C4-2B (cell line): ENCODE data around the gene TADA2B.
A peak's percentile ranks its signal among the peaks of the same experiment; 100 is the strongest.

Source experiments
- H3K27ac ChIP-seq: fragments of 450-650 bp; 2 replicates; pipeline ENCODE4 v1.5.1; 2017
- ZFX ChIP-seq: fragments of 450-650 bp; IDR thresholded peaks from 2 replicates; pipeline ENCODE4 v1.6.1; 2017
- TF ChIP-seq, protein P1 (sequence below): fragments of 450-650 bp; conservative IDR thresholded peaks from 2 replicates; pipeline ENCODE4 v1.5.1; 2017; ENCODE audit warnings: mild to moderate bottlenecking

Gene TADA2B, protein sequence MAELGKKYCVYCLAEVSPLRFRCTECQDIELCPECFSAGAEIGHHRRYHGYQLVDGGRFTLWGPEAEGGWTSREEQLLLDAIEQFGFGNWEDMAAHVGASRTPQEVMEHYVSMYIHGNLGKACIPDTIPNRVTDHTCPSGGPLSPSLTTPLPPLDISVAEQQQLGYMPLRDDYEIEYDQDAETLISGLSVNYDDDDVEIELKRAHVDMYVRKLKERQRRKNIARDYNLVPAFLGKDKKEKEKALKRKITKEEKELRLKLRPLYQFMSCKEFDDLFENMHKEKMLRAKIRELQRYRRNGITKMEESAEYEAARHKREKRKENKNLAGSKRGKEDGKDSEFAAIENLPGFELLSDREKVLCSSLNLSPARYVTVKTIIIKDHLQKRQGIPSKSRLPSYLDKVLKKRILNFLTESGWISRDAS

DNA sequence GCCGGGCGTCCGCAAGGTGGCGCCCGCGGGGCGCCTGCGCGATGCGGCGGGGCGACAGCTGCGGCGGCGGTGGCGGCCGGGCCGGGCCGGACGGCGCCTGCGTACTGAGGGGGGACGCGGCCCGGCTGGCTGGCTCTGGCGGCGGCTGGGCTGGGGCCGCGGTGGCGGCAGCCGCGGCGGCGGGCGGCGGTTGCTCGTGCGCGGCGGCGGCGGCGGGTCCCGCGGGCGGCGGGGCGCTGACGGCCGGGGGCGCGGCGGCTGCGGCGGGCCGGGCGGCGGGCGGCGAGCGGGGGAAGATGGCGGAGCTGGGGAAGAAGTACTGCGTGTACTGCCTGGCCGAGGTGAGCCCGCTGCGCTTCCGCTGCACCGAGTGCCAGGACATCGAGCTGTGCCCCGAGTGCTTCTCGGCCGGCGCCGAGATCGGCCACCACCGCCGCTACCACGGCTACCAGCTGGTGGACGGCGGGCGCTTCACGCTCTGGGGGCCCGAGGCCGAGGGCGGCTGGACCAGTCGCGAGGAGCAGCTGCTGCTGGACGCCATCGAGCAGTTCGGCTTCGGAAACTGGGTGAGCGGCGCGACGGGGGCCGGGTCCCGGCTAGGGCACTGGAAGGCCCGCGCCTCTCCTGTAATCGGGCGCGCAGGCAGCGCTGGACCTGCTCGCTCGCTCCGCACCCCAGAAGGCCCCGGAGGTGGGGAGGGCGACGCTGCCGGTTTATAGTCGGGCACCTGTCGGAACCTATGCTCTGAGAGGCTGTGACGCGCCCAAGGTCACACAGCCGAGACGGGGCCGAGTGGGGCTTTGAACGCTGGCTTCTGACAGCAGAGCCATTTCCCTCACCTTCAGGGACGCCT lies at the start of gene TADA2B:
TADA2B (plus strand) TSS at position 89 of the 853 bp plus-strand sequence; CDS start at position 297, 208 bp downstream.
- H3K27ac ChIP-seq = peak within 1 kb of the TSS; percentile 96
- peak; percentile 80; the same call in 1 of the 2 replicates for TF ChIP-seq ZFX
- TF ChIP-seq, protein P1, sequence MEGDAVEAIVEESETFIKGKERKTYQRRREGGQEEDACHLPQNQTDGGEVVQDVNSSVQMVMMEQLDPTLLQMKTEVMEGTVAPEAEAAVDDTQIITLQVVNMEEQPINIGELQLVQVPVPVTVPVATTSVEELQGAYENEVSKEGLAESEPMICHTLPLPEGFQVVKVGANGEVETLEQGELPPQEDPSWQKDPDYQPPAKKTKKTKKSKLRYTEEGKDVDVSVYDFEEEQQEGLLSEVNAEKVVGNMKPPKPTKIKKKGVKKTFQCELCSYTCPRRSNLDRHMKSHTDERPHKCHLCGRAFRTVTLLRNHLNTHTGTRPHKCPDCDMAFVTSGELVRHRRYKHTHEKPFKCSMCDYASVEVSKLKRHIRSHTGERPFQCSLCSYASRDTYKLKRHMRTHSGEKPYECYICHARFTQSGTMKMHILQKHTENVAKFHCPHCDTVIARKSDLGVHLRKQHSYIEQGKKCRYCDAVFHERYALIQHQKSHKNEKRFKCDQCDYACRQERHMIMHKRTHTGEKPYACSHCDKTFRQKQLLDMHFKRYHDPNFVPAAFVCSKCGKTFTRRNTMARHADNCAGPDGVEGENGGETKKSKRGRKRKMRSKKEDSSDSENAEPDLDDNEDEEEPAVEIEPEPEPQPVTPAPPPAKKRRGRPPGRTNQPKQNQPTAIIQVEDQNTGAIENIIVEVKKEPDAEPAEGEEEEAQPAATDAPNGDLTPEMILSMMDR = no peak

DNA sequence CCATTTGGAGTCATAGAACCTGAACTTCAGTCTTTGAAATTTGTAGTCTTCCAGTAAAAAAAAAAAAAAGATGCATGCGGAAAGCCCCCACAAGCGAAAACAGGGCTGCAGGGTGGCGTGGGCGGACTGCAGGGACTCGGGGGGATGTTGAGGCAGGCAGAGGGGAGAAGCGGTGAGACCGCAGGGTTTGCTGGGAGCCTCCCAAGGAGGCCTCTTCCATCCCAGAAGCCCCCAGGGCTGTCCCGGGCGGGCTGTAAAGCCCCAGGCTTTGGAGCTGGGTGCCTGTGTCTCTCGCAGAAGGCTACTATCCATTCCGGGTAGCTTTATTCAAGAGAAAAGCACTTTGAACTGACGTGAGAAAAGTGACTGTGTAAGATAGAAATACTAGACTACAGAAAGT lies 46.7 kb upstream of the TADA2B start:
- no peak overlapping the region for H3K27ac ChIP-seq
- TF ChIP-seq ZFX = no peak
- TF ChIP-seq, protein P1 = no peak

DNA sequence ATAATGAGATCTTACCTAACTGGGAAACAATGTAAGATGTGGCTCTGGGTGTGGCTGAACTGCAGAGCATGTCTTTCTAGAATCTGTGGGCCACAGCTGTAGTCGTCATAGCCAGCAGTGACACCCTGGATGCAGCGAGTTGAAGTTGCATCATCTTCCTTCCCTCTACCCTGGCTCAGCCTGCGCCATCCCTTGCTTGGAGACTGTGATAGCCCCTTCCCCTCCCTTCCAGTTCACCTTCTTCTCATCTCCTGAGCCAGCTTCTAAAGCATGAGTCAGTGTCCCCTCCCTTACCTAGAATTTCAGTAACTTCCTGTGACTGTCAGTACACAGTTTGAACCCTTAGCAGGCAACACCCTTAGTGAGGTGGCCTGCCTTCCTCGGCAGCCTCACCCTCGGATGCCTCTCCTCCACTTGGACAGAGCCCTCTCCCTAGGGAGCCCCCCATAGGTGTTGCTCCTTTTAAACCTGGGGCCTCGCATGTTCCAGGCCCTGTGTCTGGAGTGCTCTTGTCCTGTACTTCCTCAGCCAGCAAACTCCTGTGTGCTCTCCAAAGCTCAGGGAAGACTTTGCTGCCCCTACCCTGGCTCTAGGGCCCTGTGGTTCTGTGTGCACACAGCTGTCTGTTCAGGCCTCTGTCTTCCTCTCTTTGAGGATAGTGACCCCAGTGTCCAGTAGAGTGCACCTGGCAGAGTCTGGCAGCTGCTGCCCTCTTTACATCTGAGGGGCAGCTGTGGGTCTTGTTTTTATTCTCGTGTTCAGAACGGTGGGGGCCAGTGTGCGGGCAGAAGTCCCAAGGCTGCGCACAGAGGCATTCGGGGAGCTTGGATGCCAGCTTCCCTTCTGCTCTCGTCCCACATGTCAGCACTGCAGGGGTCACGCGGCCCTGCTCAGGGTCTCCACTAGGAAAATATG lies 43.7 kb upstream of the TADA2B start:
- no peak for TF ChIP-seq ZFX
- TF ChIP-seq, protein P1 = no peak

DNA sequence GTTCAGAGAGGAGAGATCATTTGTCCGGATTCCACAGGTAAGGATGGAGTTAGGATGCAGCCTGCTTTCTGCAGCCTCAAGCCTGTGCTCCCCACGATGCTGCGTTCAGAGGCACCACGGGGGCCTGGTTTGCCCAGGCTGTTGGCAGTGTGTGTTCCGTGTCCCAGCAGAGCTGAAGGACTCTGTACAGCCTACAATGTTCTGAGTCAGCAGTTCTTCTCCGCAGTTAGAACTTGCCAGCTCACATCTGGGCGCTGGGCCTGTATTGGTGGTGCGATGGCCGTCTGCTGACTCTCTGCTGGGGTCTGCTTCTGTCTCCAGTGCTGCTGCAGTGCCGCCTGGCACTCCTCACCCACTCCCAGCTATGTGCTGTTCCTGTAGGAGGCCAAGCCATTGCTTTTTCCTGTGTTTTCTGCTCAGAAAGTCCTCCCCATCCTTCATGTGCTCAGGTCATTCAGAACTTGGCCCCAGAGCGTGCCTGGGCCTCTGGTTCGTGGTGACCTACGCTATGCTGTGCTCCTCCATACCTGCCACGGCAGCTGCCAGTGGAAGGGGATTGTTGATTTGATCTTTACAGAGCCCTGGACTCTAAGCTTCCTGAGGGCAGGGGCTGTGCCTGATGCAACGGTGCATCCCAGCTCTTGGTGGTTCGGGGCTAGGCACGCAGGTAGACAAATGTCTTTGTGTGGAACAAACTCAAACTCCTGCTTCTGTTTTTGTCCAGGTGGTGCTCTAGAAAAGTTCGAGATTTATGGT lies 42.6 kb upstream of the TADA2B start:
- H3K27ac ChIP-seq = no peak overlapping the region
- TF ChIP-seq, protein P1 = no peak
- TF ChIP-seq ZFX = no peak

More for the DNA sequence above, 43.7 kb upstream of the TADA2B start:
- no peak overlapping the region for H3K27ac ChIP-seq

DNA sequence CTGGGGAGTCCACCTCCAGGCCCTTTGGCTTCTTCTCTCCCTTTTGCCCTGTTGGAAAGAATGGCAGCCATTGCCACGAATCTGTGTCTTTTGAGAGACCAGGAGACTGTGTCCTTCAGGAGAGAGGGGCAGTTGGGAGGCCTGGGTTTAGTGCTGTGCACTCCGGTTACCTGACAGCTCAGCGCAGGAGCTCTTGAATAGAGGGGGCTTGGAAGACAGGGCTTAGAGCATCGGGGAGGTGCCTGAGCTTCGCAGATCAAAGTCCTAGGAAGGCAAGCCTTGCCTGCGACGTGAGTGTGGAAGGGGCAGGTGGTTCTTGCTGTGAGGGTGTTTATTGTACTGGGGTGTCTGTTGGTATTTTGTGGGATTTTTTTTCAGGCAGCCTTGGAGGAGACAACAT lies 41.9 kb upstream of the TADA2B start:
- no peak overlapping the region for H3K27ac ChIP-seq
- TF ChIP-seq, protein P1 = no peak
- TF ChIP-seq ZFX = no peak

DNA sequence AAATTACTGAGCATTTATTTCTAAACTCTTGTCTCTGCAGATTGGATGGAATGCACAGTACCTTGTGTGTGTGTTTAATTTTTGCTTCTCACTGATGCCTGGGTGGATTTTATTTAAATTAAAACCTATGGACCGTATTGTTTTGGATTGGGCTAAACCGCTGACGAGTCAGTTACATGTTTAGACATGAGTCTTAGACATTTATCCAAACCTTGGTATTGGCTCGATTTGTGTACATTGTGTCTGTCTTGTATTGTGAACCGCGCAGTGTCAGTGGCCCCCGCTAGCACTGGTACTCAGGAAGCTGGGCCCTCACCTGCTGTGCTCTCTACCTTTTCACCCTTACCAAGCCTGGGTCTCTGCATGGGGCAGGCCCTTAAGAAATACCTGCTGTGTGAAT lies 40.8 kb upstream of the TADA2B start:
- H3K27ac ChIP-seq = no peak overlapping the region
- no peak for TF ChIP-seq ZFX
- TF ChIP-seq, protein P1 = no peak
